Motor neuron (in vitro differentiated cells): ENCODE results near the gene PLD1. TPM values are rescaled to one million over a fixed set of nuclear protein-coding genes. Genes with fewer than 3 reads are reported as not detected.
A peak's percentile ranks its signal among the peaks of the same experiment; 100 is the strongest.

ENCODE experiments used
- ATAC-seq, 8 experiments: fragments of 200-7000 bp; cut with Tn5 transposase; replicated peaks in 6 of 8; 2 replicates each; pipeline ENCODE4 v1.8.0; 2021; ENCODE audit warnings: mild to moderate bottlenecking in 8 of 8, moderate library complexity in 8 of 8
- H3K27ac ChIP-seq, 2 donors: fragments of 250-450 bp; sonication (Bioruptor Pico); 2 replicates each; pipeline ENCODE4 v1.9.0; 2021; ENCODE audit warnings: antibody characterized with exemption in 2 of 2, mild to moderate bottlenecking in 2 of 2, moderate library complexity in 1 of 2
- H3K4me1 ChIP-seq, 2 donors: fragments of 250-450 bp; sonication (Bioruptor Pico); replicated peaks in 1 of 2; 2 replicates each; pipeline ENCODE4 v1.6.1; 2021; ENCODE audit warnings: antibody characterized with exemption in 2 of 2, mild to moderate bottlenecking in 2 of 2, moderate library complexity in 1 of 2
- H3K4me3 ChIP-seq, 5 donors: fragments of 250-450 bp; sonication (Bioruptor Pico); 2 replicates each; pipeline ENCODE4 v1.9.0; 2021; ENCODE audit warnings: antibody characterized with exemption in 5 of 5, mild to moderate bottlenecking in 5 of 5, moderate library complexity in 4 of 5
- WGBS, 10 experiments: fragments of 450-650 bp; shearing (Covaris generic); methylation state at CpG; one replicate each; pipeline ENCODE4 v1.0.0; 2022; 5-methylcytosine and 5-hydroxymethylcytosine counted together
- in situ Hi-C, 9 experiments: fragments of 400-800 bp; cut with MboI; loops; one replicate each; pipeline ENCODE4 v1.15.0; 2021; ENCODE audit warnings: low sequenced_read_pairs in 9 of 9, low pct_unique_long_range_greater_than_20kb in 2 of 9; ENCODE audit not compliant: unreplicated experiment in 9 of 9
- total RNA-seq, 8 experiments: library from RNA; unstranded; fragments of 300-600 nt; gene quantifications; 2 replicates each; pipeline versions ENCODE4 v1.2.3 to v1.2.4, GENCODE V29; 2022

The PLD1 gene
- total RNA-seq, 8 experiments from 2014 or later, result 0.50 to 76.0 (median 13.7) TPM

DNA sequence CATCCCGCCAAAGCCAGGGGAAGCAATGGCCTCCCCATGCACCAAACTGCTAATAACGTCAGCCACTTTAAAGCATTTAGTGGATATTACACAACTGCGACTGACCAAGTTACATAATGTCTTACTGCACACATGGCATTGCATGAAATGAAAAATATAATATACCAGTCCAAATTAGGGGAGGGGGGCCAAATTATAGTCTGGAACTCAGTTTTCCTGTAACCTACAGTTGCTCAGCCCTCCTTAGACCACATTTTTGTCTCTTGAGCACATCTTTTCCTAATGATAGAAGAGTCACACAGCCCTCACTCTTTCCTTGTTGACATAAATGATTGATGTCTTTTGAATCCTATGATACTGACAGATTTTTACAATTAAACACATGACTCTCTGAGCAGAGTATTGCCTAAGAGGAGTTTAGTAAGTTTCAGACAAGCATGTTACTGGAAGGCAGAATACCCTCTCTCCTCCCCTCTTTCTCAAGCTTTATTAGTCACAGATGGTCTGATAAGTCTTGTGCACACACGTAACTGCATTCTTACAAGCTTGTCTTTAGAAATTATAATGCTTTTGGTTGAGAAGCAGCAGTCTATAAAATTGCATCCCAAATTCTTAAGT, 1.1 kb upstream of the PLD1 start:
- no peak overlapping the region for H3K27ac ChIP-seq
- H3K4me3 ChIP-seq, result no peak overlapping the region
- 0 to 94% (median 54%) methylated on average over 1 to 4 of the region's 4 CpGs for WGBS, 10 experiments
- ATAC-seq, result peak in 3 of 8 experiments; percentile 4 to 40 (median 21)
- H3K4me1 ChIP-seq, result peaks cover 0 to 2% of the 10 kb centered on the region in 2 donors
- in situ Hi-C loops, result no loop called here

DNA sequence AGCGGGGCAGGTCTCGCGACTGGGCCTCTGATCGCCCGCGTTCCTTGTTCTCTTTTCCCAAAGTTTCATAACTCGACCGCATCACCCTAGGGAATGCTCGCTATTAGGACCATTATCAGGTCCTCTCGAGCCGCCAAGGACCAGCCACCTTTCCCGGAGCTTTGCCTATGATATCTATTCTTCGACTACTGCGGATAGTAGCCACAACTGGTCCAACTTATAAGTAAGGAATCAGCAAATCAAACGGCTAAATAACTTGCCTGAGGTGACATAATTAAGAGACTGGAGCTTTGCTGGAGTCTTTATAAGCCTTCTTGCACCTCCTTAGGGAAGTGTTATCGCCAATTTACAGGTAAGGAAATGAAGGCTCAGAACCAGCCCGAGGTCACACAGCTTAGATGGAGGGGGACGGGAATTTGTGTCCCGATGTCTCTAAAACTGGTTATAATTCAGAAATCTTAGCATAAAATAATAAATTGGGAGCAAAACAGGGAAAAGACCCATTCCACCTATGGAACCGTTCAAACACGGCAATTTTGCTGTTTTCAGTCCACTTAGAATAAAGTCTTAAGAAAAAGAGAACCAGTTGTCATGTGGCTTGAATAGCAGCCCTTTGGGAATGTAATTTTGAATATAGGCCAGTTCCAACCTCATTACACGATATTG, 479 bp upstream of the PLD1 start:
- H3K27ac ChIP-seq, result no peak overlapping the region
- 6 to 83% (median 35%) methylated on average over 2 to 14 of the region's 22 CpGs for WGBS, 10 experiments
- ATAC-seq, result no peak
- in situ Hi-C loops, result no loop called here
- H3K4me1 ChIP-seq, result peaks cover 0 to 2% of the 10 kb centered on the region in 2 donors
- peak overlapping the region; percentile 44 to 64 (median 52) for H3K4me3 ChIP-seq

DNA sequence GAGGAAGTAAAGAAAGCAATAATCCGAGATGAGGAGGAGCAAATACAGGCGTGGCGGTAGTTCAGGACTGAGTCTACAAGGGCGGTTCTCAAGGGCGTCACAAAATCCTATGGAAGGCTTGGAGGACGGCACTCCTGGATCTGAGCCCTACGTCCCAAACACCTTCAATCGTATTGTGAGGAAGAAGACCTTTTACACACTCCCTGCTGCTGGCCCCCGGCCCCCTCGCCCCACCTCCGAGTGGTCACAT, 747 bp downstream of the PLD1 start:
- 0 to 40% (median 3%) methylated on average over 1 to 5 of the region's 11 CpGs; no CpG with 5 or more reads in 3 of the 10 experiments for WGBS, 10 experiments
- ATAC-seq, result peak in 3 of 8 experiments; percentile 30 to 43 (median 38)
- peaks cover 0 to 2% of the 10 kb centered on the region in 2 donors for H3K4me1 ChIP-seq
- no peak overlapping the region for H3K27ac ChIP-seq
- H3K4me3 ChIP-seq, result peak overlapping the region; percentile 44 to 64 (median 52)
- in situ Hi-C loops, result no loop called here

DNA sequence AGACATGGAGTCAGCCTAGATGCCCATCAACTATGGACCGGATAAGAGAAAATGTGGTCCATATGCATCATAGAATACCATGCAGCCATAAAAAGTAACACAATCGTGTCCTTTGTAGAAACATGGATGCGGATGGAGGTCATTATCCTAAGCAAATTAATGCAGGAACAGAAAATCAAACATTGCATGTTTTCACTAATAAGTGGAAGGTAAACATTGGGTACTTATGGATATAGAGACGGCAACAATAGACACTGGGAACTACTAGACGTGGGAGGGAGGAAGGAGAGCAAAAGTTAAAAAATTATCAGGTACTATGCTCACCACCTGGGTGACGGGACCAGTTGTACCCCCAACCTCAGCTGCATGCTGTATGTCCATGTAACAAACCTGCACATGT, 2.5 kb downstream of the PLD1 start:
- peaks cover 0 to 2% of the 10 kb centered on the region in 2 donors for H3K4me1 ChIP-seq
- ATAC-seq, result no peak
- 80 to 100% (median 92%) methylated on average over 1 to 6 of the region's 6 CpGs for WGBS, 10 experiments
- no peak overlapping the region for H3K27ac ChIP-seq
- in situ Hi-C loops, result no loop called here
- H3K4me3 ChIP-seq, result no peak overlapping the region

DNA sequence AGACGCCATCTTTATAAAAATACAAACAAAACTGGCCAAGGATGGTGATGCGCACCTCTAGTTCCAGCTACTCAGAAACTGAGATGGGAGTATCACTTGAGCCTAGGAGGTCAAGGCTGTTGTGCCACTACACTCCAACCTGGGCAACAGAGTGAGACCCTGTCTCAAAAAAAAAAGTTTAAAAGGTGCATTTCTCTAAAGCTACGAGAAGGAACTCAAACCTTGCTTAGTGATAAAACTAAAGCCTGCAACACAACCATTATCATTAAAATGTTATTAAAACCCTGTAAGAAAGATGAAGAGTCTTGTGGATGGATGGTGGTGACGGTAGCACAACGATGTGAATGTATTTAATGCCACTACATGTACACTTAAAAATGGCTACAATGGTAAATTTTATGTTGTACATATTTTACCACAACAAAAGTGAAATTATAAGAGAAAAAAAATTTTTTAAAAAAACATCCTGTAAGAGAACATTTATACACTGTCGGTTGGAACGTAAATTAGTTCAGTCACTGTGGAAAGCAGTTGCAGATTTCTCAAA, 3.1 kb downstream of the PLD1 start:
- no peak for ATAC-seq
- in situ Hi-C loops, result no loop called here
- WGBS, 10 experiments, result 78 to 100% (median 94%) methylated on average over 2 to 7 of the region's 7 CpGs
- H3K4me1 ChIP-seq, result peaks cover 0 to 2% of the 10 kb centered on the region in 2 donors
- no peak overlapping the region for H3K27ac ChIP-seq
- H3K4me3 ChIP-seq, result no peak overlapping the region

DNA sequence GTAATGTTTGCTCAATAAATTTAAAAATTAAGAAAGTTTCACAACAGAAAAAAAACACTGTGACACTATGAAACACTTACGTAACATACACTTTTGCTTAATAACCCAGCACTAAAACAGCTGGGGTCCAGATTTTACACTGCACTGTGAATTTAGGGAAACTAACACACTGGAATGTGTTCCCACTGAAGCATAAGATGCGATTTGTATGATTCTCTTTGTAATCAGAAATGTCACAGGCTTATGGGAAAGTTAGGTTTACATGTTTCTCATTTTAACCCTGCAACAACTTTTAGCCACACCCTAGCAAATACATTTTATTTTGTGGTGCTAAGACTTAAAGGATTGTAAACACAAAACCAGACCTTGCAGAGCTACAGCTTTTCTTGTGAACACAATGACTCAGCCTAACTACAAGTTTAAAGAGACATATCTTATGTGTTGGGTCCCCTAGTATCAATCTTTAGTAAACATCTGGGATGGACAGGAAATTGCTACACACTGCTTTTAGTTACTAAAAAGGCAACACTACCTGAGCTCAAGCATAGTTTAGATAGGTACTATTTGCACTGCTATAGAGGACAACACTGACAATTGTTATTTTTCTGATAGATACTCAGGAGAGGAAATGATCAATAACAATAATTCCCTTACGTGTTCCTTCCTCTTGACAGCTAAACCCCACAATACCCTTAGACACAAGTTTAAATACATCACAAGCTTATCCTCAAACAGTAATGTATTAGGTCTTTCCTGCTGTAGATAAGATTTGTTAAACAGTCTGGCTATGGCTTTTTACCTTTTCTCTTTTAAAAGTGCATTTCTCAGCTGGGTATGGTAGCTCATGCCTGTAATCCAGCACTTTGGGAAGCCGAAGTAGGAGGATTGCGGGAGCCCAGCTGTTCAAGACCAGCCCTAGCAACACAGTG, 3.8 kb downstream of the PLD1 start:
- no peak overlapping the region for H3K27ac ChIP-seq
- peak in 2 of 8 experiments; percentile 1 to 2 for ATAC-seq

DNA sequence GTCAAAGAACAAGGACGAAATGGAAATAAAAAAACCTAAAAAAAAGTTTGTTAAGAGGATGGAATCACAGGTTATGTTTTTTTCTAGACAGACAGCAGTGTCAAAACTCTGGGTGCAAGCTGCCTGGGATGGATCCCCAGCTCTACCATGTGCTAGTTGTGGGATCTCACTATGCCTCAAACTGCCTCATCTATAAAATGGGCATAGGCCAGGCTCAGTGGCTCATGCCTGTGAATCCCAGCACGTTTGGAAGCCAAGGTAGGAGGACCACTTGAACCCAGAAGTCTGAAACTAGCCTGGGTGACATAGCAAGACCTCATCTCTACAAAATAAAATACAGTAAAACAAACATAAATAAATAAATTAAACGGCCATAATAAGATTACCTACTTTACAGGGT, 4.6 kb downstream of the PLD1 start:
- Histone ChIP-seq H3K27ac (no peak overlapping the region), H3K4me1 (no peaks in the 10 kb centered on the region), H3K4me3 (no peak overlapping the region)
- 10 to 62% (median 34%) methylated on average over 1 to 3 of the region's 3 CpGs; no CpG with 5 or more reads in 1 of the 10 experiments for WGBS, 10 experiments
- in situ Hi-C loops, result no loop called here
- no peak for ATAC-seq

More for the DNA sequence above, 3.8 kb downstream of the PLD1 start:
- Histone ChIP-seq H3K4me1 (peaks cover 0 to 2% of the 10 kb centered on the region in 2 donors), H3K4me3 (no peak overlapping the region)
- 45 to 100% (median 76%) methylated on average over 1 to 5 of the region's 5 CpGs for WGBS, 10 experiments
- in situ Hi-C loops, result no loop called here

DNA sequence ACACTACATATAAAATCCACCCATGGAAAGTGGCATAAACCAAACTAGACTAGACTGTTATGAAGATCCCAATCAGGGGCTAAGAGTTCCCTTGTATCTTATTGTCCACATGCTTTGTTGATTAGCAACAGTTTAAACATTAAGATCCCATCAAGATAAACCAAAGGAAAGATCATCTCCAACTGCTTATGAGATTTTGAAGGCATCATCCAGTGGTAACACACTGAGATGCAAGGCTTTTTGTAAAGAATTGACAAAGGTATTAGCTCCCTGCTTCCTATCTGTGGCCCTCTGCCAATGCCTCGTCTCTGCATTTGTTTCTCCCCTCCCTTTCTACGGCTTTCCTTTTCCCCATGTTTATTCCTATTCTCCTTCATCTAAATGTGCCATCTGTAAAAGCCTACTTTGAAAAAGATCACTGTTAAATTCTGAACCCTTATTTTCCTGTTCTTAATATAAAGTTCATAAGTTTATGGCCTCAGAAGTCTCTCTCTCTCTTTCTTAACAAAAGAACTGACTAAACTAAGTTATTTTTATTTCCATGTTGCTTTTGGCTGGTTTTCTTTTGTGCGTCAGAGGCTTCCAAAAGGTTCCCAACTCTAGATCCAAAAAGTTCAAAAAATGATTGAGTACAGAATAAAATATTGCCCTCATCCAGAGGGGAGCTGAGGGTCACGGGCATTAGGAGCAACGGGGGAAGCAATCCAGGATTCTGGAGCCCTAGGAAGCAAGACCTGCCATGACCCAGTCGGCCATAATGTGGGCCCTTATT, 5.5 kb downstream of the PLD1 start:
- Histone ChIP-seq H3K4me1 (no peaks in the 10 kb centered on the region), H3K4me3 (no peak overlapping the region), H3K27ac (no peak overlapping the region)
- peak in 1 of 8 experiments; percentile 5 for ATAC-seq
- in situ Hi-C loops, result no loop called here
- WGBS, 10 experiments, result 23 to 100% (median 68%) methylated on average over 2 to 6 of the region's 6 CpGs

DNA sequence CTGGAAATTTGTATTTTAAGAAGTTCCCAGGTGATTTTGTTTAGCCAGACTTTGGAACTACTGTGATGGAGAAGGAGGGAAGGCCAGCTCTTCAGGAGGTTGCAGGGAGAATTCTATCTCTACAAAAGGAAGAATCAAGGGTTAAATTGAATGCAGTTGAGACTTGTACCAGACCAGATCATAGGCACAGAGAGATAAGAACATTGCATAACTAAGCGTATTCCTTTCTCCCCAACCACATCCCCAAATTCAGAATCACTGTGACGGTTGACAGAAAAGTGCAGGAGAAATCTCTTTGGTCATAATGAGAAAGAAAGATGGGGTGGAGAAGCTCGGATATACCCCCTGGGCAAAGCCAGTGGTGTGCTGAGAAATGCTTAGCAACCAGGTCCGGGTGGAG, 7.2 kb downstream of the PLD1 start:
- no peak overlapping the region for H3K4me3 ChIP-seq
- 50 to 96% (median 86%) methylated on average over 1 to 4 of the region's 4 CpGs; no CpG with 5 or more reads in 2 of the 10 experiments for WGBS, 10 experiments
- in situ Hi-C loops, result no loop called here
- ATAC-seq, result no peak
- no peaks in the 10 kb centered on the region for H3K4me1 ChIP-seq
- no peak overlapping the region for H3K27ac ChIP-seq

DNA sequence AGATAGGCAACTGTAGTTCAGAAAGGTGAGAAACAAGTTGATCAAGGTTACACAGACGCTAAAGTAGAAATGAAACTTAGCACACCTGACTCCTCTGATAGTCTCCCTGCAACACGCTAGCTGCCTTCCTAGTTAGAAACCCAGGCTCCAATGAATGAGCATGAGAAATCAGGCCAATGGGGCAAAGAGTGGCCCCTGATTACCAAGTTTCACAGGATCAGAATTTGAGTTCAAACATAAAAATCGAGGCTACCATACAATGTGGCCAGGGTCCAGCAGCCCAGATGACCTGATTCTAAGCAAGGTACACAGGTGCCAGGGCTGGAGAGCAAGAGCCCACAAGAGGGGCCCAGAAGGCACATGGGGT, 7.7 kb downstream of the PLD1 start:
- 82 to 100% (median 93%) methylated on average over 1 to 3 of the region's 3 CpGs; no CpG with 5 or more reads in 3 of the 10 experiments for WGBS, 10 experiments
- in situ Hi-C loops, result no loop called here
- Histone ChIP-seq H3K4me1 (no peaks in the 10 kb centered on the region), H3K4me3 (no peak overlapping the region), H3K27ac (no peak overlapping the region)
- ATAC-seq, result no peak

DNA sequence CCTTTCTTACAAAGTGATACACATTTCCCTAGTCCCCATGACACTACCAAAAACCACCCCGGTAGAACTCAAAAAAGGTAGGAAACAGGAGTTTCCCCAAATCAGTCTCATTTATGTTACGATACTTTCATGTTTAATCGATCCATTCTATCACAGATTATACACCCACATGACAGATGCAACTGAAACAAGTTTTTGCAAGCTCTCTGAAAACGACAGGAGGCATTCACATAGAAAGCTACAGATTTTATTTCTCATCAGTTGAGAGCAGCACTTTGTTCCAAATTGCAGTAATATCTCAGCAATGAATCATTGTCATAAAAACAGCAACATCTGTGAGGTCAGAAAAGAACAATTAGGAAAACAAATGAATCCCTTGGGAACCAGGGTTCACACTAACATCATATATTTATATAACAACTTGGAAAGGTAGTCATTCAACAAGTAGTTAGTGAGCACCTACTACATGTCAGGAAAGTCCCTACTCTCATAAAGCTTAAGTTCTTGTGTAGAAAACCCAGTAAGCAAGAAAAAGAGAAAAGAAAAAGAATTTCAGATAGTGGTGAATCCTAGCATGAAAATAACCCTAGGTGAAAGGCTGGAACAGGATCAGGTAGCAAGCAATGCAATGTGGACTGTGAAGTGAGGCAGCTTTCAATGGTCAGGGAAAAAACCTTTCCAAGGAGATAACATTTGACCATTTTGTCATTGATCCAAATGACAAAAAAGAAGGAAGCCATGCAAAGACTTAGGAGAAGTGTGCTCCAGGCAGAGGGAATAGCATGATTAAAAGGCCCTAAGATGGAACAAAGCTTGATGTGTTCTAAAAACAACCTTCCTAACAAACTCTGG, 8.3 kb downstream of the PLD1 start:
- H3K27ac ChIP-seq, result no peak overlapping the region
- WGBS, 10 experiments, result 14 to 100% (median 66%) methylated on average over 1 to 4 of the region's 4 CpGs; no CpG with 5 or more reads in 1 of the 10 experiments
- ATAC-seq, result no peak

DNA sequence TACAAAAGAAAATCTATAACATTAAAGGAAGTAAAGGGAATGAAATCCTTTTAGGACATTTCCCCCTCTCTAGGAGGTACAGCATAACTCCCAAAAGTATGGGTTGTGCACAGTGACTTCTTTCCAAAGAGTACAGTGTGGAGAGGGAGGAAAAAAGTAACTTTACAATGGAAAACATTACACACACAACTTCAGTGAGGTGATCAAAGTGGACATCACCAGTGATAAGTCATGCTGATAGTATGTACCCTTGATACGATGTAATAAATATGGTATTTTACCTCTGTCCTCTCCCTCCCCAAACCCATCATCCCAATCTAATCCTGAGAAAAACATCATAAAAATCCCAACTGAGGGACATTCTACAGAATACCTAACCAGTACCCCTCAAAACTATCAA, 10.8 kb downstream of the PLD1 start:
- in situ Hi-C loops, result no loop called here
- Histone ChIP-seq H3K27ac (no peak overlapping the region), H3K4me1 (peaks cover 0 to 2% of the 10 kb centered on the region in 2 donors), H3K4me3 (no peak overlapping the region)
- no peak for ATAC-seq
- 80 to 100% (median 100%) methylated on average over 1 of the region's 1 CpG; no CpG with 5 or more reads in 4 of the 10 experiments for WGBS, 10 experiments

More for the DNA sequence above, 8.3 kb downstream of the PLD1 start:
- H3K4me1 ChIP-seq, result no peaks in the 10 kb centered on the region
- in situ Hi-C loops, result no loop called here
- no peak overlapping the region for H3K4me3 ChIP-seq
